Measurements from ENCODE around the gene DRAM2. TPM values are rescaled to one million over a fixed set of nuclear protein-coding genes. Genes with fewer than 3 reads are reported as not detected.

DRAM2 gene
- 10 to 100 TPM; 28.5 to 36.7 (median 31.5) TPM for total RNA-seq
- 39.8 TPM for total RNA-seq (2013)
- 6.8 to 70.3 (median 32.0) reads per million in 29 experiments for total RNA-seq

DNA sequence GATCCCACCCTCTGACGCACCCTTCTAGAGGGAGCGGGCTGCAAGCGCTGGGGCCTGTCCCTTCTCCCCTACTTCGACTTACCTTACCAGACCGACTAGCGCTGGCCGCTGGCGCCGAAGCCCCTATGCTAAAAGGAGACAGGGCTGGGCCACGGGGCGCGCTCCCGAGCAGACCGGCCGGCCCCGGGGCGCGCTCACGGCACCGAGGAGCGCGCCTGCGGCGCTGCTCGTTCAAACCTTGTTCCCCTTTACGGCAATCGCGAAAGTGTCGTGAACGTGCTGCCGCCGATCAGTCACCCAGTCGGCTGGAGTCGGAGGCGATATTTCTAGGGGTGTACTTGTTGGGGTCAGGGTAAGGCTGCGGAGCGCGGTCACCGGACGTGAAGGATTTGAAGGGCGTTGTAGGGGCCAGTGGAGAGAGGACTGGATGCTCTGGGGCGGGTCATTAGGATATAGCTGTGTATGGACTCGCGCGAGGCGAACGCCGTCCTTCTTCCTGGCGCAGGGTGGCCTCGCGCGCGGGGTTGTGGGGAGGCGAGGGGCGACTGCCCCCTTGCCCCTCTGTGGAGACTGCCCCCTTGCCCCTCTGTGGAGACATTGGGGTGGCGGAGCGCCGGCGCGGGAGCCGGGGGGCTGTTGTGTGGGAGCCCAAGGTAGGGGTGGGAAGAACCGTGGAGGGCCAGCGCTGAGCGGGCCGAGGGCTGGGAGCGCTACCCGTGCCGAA is at the start of gene DRAM2, which contains the start of gene CEPT1:
Gene DRAM2, minus strand, starts transcription at position 138 of the 724 bp plus-strand sequence. CDS start 8,539 bp downstream, outside the sequence.
Gene CEPT1, plus strand, starts transcription at position 268 of the 724 bp plus-strand sequence. CDS start 7,492 bp downstream, outside the sequence.
- Mint-ChIP-seq H3K27me3 (no peaks in the 10 kb centered on the region), H3K36me3 (peaks cover 16% of the 10 kb centered on the region), H3K27ac (peak within 1 kb of the TSS; percentile 96 to 98), H3K4me1 (peaks cover 60 to 74% (median 64%) of the 10 kb centered on the region in 3 donors), H3K9me3 (no peaks in the 10 kb centered on the region), H3K4me3 (peak within 1 kb of the TSS; percentile 97 to 99 (median 98))
- Histone ChIP-seq H3K27ac (ENCODE audit: low read length) (peak within 1 kb of the TSS; percentile 91), H3K36me3 (ENCODE audit: control insufficient read depth in 2 of 2, extremely low read depth in 1 of 2, insufficient read depth in 1 of 2, low read length in 1 of 2) (peaks cover 0 to 4% of the 10 kb centered on the region in 2 donors), H3K4me1 (ENCODE audit: control insufficient read depth in 1 of 2, extremely low read depth in 1 of 2, insufficient read depth in 2 of 2, low read length in 2 of 2) (peaks cover 15 to 30% of the 10 kb centered on the region in 2 experiments), H3K4me3 (ENCODE audit: control insufficient read depth in 1 of 2, extremely low read depth in 1 of 2, low read length in 1 of 2) (peak within 1 kb of the TSS; percentile 81 to 97), H3K9me3 (no peaks in the 10 kb centered on the region), H3K27me3 (replicated peaks in 1 of 2; ENCODE audit: control insufficient read depth in 2 of 2, extremely low read depth in 1 of 2, insufficient read depth in 2 of 2, low read length in 1 of 2) (no peaks in the 10 kb centered on the region)
- CTCF ChIA-PET = interaction anchor here in 1 of 2 donors (0.5 to 1.4 kb wide), 5 partner anchors 11 to 1075 kb away, joined by 3 to 4 read pairs (median 3); no protein-coding TSS in a partner anchor
- DNase-seq (peak; percentile 76 to 98 (median 91)), ATAC-seq (replicated peaks in 1 of 4) (peak; percentile 76 to 84 (median 80))
- POLR2A ChIA-PET = interaction anchor here in 1 of 2 donors (1.0 kb wide), 1 partner anchor 10 kb away, joined by 3 read pairs; no protein-coding TSS in a partner anchor
- WGBS (ENCODE audit: insufficient coverage) = under 1% methylated on average over 56 of the region's 68 CpGs

DNA sequence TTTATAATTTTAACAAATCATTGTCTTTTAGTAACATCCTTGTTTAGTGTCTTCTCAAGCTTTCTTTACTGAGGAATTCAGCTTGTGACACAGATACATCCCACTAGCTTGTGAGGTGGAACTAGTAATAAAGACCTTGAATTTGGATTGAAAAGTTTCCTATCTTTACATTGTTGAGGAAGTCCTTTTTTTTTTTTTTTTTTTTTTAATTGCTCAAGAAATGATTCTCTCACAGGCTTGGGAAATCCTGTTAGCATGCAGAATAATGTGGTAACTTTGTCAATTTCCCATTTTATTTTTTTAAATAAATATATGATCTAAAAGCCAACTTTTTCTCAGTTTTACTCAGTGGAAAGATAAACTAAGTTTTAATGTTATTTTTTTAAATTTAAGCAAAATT is 44.8 kb upstream of the DRAM2 start:
- Mint-ChIP-seq H3K27me3 (no peaks in the 10 kb centered on the region), H3K4me3 (no peak overlapping the region), H3K27ac (peak overlapping the region; percentile 75 to 81), H3K4me1 (peaks cover 84 to 92% (median 91%) of the 10 kb centered on the region in 3 donors), H3K36me3 (peaks cover 65% of the 10 kb centered on the region), H3K9me3 (no peaks in the 10 kb centered on the region)
- POLR2A ChIA-PET = interaction anchor here (0.7 kb wide), 3 partner anchors 9 to 143 kb away, joined by 11 to 15 read pairs (median 11); no protein-coding TSS in a partner anchor
- CTCF ChIA-PET = interaction anchor here in 1 of 2 donors (1.0 kb wide), 1 partner anchor 31 kb away, joined by 8 read pairs; no protein-coding TSS in a partner anchor
- Histone ChIP-seq H3K27ac (ENCODE audit: low read length) (no peak overlapping the region), H3K36me3 (ENCODE audit: control insufficient read depth in 2 of 2, extremely low read depth in 1 of 2, insufficient read depth in 1 of 2, low read length in 1 of 2) (peaks cover 3 to 55% of the 10 kb centered on the region in 2 donors), H3K4me1 (ENCODE audit: control insufficient read depth in 1 of 2, extremely low read depth in 1 of 2, insufficient read depth in 2 of 2, low read length in 2 of 2) (peaks cover 13 to 22% of the 10 kb centered on the region in 2 experiments), H3K4me3 (ENCODE audit: control insufficient read depth in 1 of 2, extremely low read depth in 1 of 2, low read length in 1 of 2) (no peak overlapping the region), H3K9me3 (no peaks in the 10 kb centered on the region), H3K27me3 (replicated peaks in 1 of 2; ENCODE audit: control insufficient read depth in 2 of 2, extremely low read depth in 1 of 2, insufficient read depth in 2 of 2, low read length in 1 of 2) (no peaks in the 10 kb centered on the region)
- DNase-seq (no peak), ATAC-seq (replicated peaks in 1 of 4) (no peak)

DNA sequence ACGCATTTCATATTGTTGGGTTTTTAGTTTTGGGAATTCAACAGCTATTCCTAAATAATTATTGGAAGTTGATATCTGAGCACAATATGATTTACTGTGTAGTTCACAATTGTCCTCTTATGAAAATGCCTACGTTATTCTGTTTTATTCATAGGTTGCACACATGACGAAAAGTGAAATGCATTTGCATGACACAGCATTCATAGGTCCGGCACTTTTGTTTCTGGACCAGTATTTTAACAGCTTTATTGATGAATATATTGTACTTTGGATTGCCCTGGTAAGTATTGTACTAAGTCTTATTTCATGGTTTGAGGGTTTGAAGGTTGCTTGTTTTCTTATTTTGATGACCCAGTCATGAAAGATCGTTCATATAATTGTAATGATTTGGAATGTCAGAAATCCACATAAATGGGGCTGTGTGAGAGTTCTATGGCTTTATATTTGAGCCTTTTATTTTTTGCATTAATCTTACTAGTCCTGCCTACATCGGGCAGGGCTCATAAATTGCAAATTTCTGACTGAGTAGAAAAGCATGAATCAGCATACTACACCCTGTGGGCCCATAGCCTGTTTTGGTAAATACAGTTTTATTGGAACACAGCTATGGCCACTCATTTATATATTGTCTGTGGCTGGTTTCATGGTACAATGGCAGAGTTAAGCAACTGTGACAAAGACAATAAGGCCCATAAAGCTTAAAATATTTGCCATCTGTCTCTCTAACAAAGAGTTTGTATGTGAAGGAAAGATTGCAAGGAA is 43.6 kb upstream of the DRAM2 start:
- no peaks in the 10 kb centered on the region for H3K27me3 ChIP-seq (replicated peaks in 1 of 2; ENCODE audit: control insufficient read depth in 2 of 2, extremely low read depth in 1 of 2, insufficient read depth in 2 of 2, low read length in 1 of 2)
- no peaks in the 10 kb centered on the region for H3K27me3 Mint-ChIP-seq
- POLR2A ChIA-PET = interaction anchor here in 1 of 2 donors (0.5 to 1.0 kb wide), 2 partner anchors 29 to 36 kb away, joined by 3 to 7 read pairs; no protein-coding TSS in a partner anchor
- CTCF ChIA-PET = interaction anchor here (0.5 to 1.5 kb wide), 8 partner anchors 15 to 1624 kb away, joined by 3 to 4 read pairs (median 3); no protein-coding TSS in a partner anchor
- H3K36me3 Mint-ChIP-seq = peaks cover 63% of the 10 kb centered on the region
- H3K27ac Mint-ChIP-seq = peak overlapping the region; percentile 78 to 81
- DNase-seq (no peak), ATAC-seq (replicated peaks in 1 of 4) (no peak)
- no peaks in the 10 kb centered on the region for H3K9me3 Mint-ChIP-seq
- WGBS (ENCODE audit: insufficient coverage) = 89% methylated on average over 4 of the region's 6 CpGs
- peaks cover 3 to 49% of the 10 kb centered on the region in 2 donors for H3K36me3 ChIP-seq (ENCODE audit: control insufficient read depth in 2 of 2, extremely low read depth in 1 of 2, insufficient read depth in 1 of 2, low read length in 1 of 2)
- no peak overlapping the region for H3K27ac ChIP-seq (ENCODE audit: low read length)
- no peak overlapping the region for H3K4me3 ChIP-seq (ENCODE audit: control insufficient read depth in 1 of 2, extremely low read depth in 1 of 2, low read length in 1 of 2)
- H3K4me1 Mint-ChIP-seq = peaks cover 81 to 90% (median 86%) of the 10 kb centered on the region in 3 donors
- H3K9me3 ChIP-seq = no peaks in the 10 kb centered on the region
- H3K4me3 Mint-ChIP-seq = no peak overlapping the region
- peaks cover 4 to 12% of the 10 kb centered on the region in 2 experiments for H3K4me1 ChIP-seq (ENCODE audit: control insufficient read depth in 1 of 2, extremely low read depth in 1 of 2, insufficient read depth in 2 of 2, low read length in 2 of 2)

DNA sequence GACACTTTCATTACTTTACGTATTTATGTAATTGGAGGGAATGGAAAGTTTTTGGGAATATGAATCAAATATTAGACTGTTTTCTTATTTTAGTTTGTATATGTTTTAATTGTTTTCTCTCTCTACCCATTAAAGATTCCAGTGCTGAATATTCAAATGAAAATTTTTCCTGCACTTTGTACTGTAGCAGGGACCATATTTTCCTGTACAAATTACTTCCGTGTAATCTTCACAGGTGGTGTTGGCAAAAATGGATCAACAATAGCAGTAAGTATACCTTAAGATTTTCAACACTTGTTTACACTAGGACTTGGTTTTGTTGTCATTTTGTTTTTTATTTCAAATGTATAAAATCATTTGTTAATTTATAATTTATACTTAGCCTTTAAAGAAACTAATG is 42.2 kb upstream of the DRAM2 start:
- H3K27me3 ChIP-seq (replicated peaks in 1 of 2; ENCODE audit: control insufficient read depth in 2 of 2, extremely low read depth in 1 of 2, insufficient read depth in 2 of 2, low read length in 1 of 2) = no peaks in the 10 kb centered on the region
- POLR2A ChIA-PET = interaction anchor here in 1 of 2 donors (0.6 kb wide), 1 partner anchor 47 kb away, joined by 3 read pairs; no protein-coding TSS in a partner anchor
- H3K9me3 ChIP-seq = no peaks in the 10 kb centered on the region
- Mint-ChIP-seq H3K36me3 (peaks cover 56% of the 10 kb centered on the region), H3K4me1 (peaks cover 70 to 81% (median 77%) of the 10 kb centered on the region in 3 donors), H3K27me3 (no peaks in the 10 kb centered on the region), H3K4me3 (no peak overlapping the region), H3K27ac (peak overlapping the region; percentile 86 to 87), H3K9me3 (no peaks in the 10 kb centered on the region)
- peak overlapping the region; percentile 12 for H3K27ac ChIP-seq (ENCODE audit: low read length)
- H3K4me3 ChIP-seq (ENCODE audit: control insufficient read depth in 1 of 2, extremely low read depth in 1 of 2, low read length in 1 of 2) = no peak overlapping the region
- peaks cover 0 to 2% of the 10 kb centered on the region in 2 experiments for H3K4me1 ChIP-seq (ENCODE audit: control insufficient read depth in 1 of 2, extremely low read depth in 1 of 2, insufficient read depth in 2 of 2, low read length in 2 of 2)
- no CpG with 5 or more reads among the region's 2 CpGs for WGBS (ENCODE audit: insufficient coverage)
- peaks cover 3 to 42% of the 10 kb centered on the region in 2 donors for H3K36me3 ChIP-seq (ENCODE audit: control insufficient read depth in 2 of 2, extremely low read depth in 1 of 2, insufficient read depth in 1 of 2, low read length in 1 of 2)
- CTCF ChIA-PET = interaction anchor here in 1 of 2 donors (1.5 kb wide), 1 partner anchor 152 kb away, joined by 4 read pairs; no protein-coding TSS in a partner anchor
- ATAC-seq (replicated peaks in 1 of 4) = no peak
- no peak for DNase-seq

DNA sequence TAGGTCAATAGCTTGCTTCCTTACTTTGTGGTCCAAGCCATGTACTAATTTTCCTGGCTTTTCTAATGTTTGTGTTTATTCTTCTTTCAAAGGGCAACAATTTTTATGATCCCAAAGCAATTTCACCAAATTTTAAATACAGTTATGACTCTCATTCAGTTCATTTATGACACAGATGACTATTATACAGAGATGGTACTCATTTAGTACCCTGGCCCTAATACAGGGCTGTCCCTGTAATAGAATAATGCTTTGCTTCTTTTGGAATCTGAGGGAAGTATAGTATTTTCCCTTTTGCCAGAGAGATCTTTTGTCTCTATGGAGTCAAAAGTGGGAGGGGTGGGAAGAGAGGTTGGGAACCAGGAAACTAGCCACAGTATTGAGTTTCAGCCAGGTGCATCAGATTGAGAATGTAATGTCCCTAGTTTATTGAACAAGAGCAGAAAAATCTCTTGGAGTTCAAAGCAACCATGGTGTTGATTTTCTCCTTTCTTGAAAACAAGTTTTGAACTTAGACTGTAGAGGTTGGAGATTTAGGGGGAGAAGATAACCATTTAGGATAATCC is 40.2 kb upstream of the DRAM2 start:
- no peaks in the 10 kb centered on the region for H3K9me3 Mint-ChIP-seq
- H3K4me1 ChIP-seq (ENCODE audit: control insufficient read depth in 1 of 2, extremely low read depth in 1 of 2, insufficient read depth in 2 of 2, low read length in 2 of 2) = peaks cover 0 to 2% of the 10 kb centered on the region in 2 experiments
- H3K9me3 ChIP-seq = no peaks in the 10 kb centered on the region
- no peak overlapping the region for H3K4me3 ChIP-seq (ENCODE audit: control insufficient read depth in 1 of 2, extremely low read depth in 1 of 2, low read length in 1 of 2)
- CTCF ChIA-PET = interaction anchor here in 1 of 2 donors (0.5 kb wide), 1 partner anchor 221 kb away, joined by 4 read pairs; no protein-coding TSS in a partner anchor
- H3K36me3 Mint-ChIP-seq = peaks cover 52% of the 10 kb centered on the region
- H3K4me3 Mint-ChIP-seq = no peak overlapping the region
- DNase-seq (no peak), ATAC-seq (replicated peaks in 1 of 4) (no peak)
- peak overlapping the region; percentile 62 to 79 for H3K27ac Mint-ChIP-seq
- POLR2A ChIA-PET = no interaction called here
- no peaks in the 10 kb centered on the region for H3K27me3 Mint-ChIP-seq
- no peaks in the 10 kb centered on the region for H3K27me3 ChIP-seq (replicated peaks in 1 of 2; ENCODE audit: control insufficient read depth in 2 of 2, extremely low read depth in 1 of 2, insufficient read depth in 2 of 2, low read length in 1 of 2)
- peak overlapping the region; percentile 48 for H3K27ac ChIP-seq (ENCODE audit: low read length)
- peaks cover 0 to 35% of the 10 kb centered on the region in 2 donors for H3K36me3 ChIP-seq (ENCODE audit: control insufficient read depth in 2 of 2, extremely low read depth in 1 of 2, insufficient read depth in 1 of 2, low read length in 1 of 2)
- H3K4me1 Mint-ChIP-seq = peaks cover 56 to 67% (median 66%) of the 10 kb centered on the region in 3 donors

All from T-cell (primary cell).